Measurements from ENCODE around the gene DIAPH3. TPM values are rescaled to one million over a fixed set of nuclear protein-coding genes. Genes with fewer than 3 reads are reported as not detected.

DIAPH3 gene
- total and polyA plus RNA-seq, 2 of the 4 experiments (the other 2 are of a cell fraction), result 8.9 to 9.3 TPM

GRCh38 chr13:59641817-59642216 is 521.9 kb downstream of the DIAPH3 start:
- Histone ChIP-seq H3K4me2 (ENCODE audit: low read depth, low read length) (no peak overlapping the region), H4K8ac (ENCODE audit: low read depth in 2 of 2, low read length in 2 of 2) (no peak overlapping the region), H3K23ac (ENCODE audit: low read depth, low read length) (no peak overlapping the region), H3K56ac (ENCODE audit: extremely low read depth, insufficient read depth, low read length) (no peak overlapping the region), H3K9me3 (ENCODE audit: control insufficient read depth, insufficient read depth, low read length) (no peaks in the 10 kb centered on the region), H3K9me1 (ENCODE audit: insufficient read depth, low read length) (no peaks in the 10 kb centered on the region), H3K9ac (ENCODE audit: low read depth, low read length) (no peak overlapping the region), H3K79me1 (ENCODE audit: low read depth in 1 of 2, low read length in 2 of 2) (no peaks in the 10 kb centered on the region), H2AK5ac (ENCODE audit: low read depth, low read length) (no peak overlapping the region), H2BK120ac (ENCODE audit: low read depth, low read length) (no peak overlapping the region), H2BK15ac (ENCODE audit: low read depth, low read length) (no peak overlapping the region), H2AFZ (replicated peaks; ENCODE audit: low read length, poor library complexity) (no peak overlapping the region), H3K14ac (replicated peaks; ENCODE audit: low read depth, low read length) (no peak overlapping the region), H3K4me3 (ENCODE audit: insufficient read depth, low read depth, low read length) (no peak overlapping the region), H2BK20ac (ENCODE audit: low read depth, low read length) (no peak overlapping the region), H3K27me3 (ENCODE audit: control insufficient read depth, insufficient read depth, low read length) (peaks cover 13% of the 10 kb centered on the region), H3K36me3 (ENCODE audit: control insufficient read depth, insufficient read depth, low read length) (no peaks in the 10 kb centered on the region), H2BK5ac (ENCODE audit: low read depth, low read length, poor library complexity, severe bottlenecking) (no peak overlapping the region), H4K91ac (ENCODE audit: insufficient read depth, low read depth, low read length) (no peak overlapping the region), H3K18ac (ENCODE audit: low read depth, low read length) (no peak overlapping the region), H3K27ac (ENCODE audit: insufficient read depth, low read length) (no peak overlapping the region), H3K4me1 (ENCODE audit: control insufficient read depth, insufficient read depth, low read length) (no peaks in the 10 kb centered on the region), H4K5ac (ENCODE audit: low read depth, low read length) (no peak overlapping the region), H2AK9ac (replicated peaks; ENCODE audit: low read depth, low read length, poor library complexity) (no peak overlapping the region), H4K20me1 (ENCODE audit: insufficient read depth, low read length) (no peaks in the 10 kb centered on the region), H3K4ac (ENCODE audit: low read depth, low read length) (no peak overlapping the region)
- intact Hi-C loops (cut with micrococcal nuclease) (no loop called here), dilution Hi-C loops (cut with HindIII; ENCODE audit: low sequenced_read_pairs, unreplicated experiment) (no loop called here), in situ Hi-C loops (cut with MboI; ENCODE audit: low sequenced_read_pairs) (no loop called here)
- ATAC-seq (ENCODE audit: low read depth) (peak; percentile 35), DNase-seq (no peak)
- TF ChIP-seq NFE2L2 (IDR thresholded peaks at IDR 0.05; ENCODE audit: low read depth, low read length) (no peak), RFX5 (IDR thresholded peaks at IDR 0.05; ENCODE audit: low read depth, low read length) (no peak), MXI1 (IDR thresholded peaks at IDR 0.05; ENCODE audit: borderline replicate concordance, low read depth, low read length) (no peak), RAD21 (IDR thresholded peaks at IDR 0.05; ENCODE audit: low read length) (no peak), CTCF (conservative IDR thresholded peaks at IDR 0.05; ENCODE audit: low read depth, low read length) (no peak), SMC3 (IDR thresholded peaks at IDR 0.05; ENCODE audit: low read depth, low read length) (no peak), BHLHE40 (IDR thresholded peaks at IDR 0.05; ENCODE audit: low read depth, low read length) (no peak), POLR2A (IDR thresholded peaks at IDR 0.05; ENCODE audit: low read depth, low read length) (no peak), CHD1 (IDR thresholded peaks at IDR 0.05; ENCODE audit: low read depth, low read length) (no peak), ELK1 (IDR thresholded peaks at IDR 0.05; ENCODE audit: borderline replicate concordance, low read depth, low read length) (no peak), USF2 (IDR thresholded peaks at IDR 0.05; ENCODE audit: low read depth, low read length) (no peak), MAFK (IDR thresholded peaks at IDR 0.05; ENCODE audit: low read depth, low read length) (no peak), FOS (IDR thresholded peaks at IDR 0.05; ENCODE audit: low read depth, low read length) (no peak), MAZ (IDR thresholded peaks at IDR 0.05; ENCODE audit: borderline replicate concordance, low read depth, low read length) (no peak), CEBPB (IDR thresholded peaks at IDR 0.05; ENCODE audit: low read depth, low read length) (no peak), RCOR1 (IDR thresholded peaks at IDR 0.05; ENCODE audit: insufficient replicate concordance, low read length) (no peak)
- no TSS peak for BruUV-seq (replicated peaks)
- POLR2A ChIA-PET (ENCODE audit: unreplicated experiment), result interaction anchor here (0.6 kb wide), 1 partner anchor 283 kb away, joined by 3 read pairs; no protein-coding TSS in a partner anchor
- CTCF ChIA-PET, result no interaction called here
- WGBS, 2 experiments (ENCODE audit: extremely low coverage in 2 of 2, insufficient read length in 1 of 2), result 90% methylated on average over 1 of the region's 1 CpG; no CpG with 5 or more reads in 1 of the 2 experiments
